Gastrocnemius medialis (tissue), 4 donors: Measurements from ENCODE around the gene TOMM34. TPM values are rescaled to one million over a fixed set of nuclear protein-coding genes. Genes with fewer than 3 reads are reported as not detected.

Experiments
- ATAC-seq, 2 donors: fragments of 150-250 bp; one replicate each; pipeline ENCODE4 v1.9.1; 2016
- DNase-seq, 2 donors: peaks; one replicate each; pipeline ENCODE4 v3.0.0-alpha.2; 2019
- H3K27ac ChIP-seq, 4 donors: fragments of 200-600 bp; sonication (generic); 1 replicate in 1 of 4; 2 replicates in 3 of 4; pipeline ENCODE4 v1.5.1; 2016 to 2018; ENCODE audit warnings: mild to moderate bottlenecking in 2 of 4, moderate library complexity in 1 of 4
- H3K27me3 ChIP-seq, 3 donors: fragments of 200-600 bp; sonication (generic) in 2 of 3; 1 replicate in 1 of 3; 2 replicates in 2 of 3; pipeline versions ENCODE4 v1.5.1 to v1.6.0; 2016 to 2019; ENCODE audit warnings: mild to moderate bottlenecking in 1 of 3, moderate library complexity in 1 of 3
- H3K36me3 ChIP-seq, 2 donors: fragments of 200-600 bp; sonication (generic) in 1 of 2; one replicate each; pipeline ENCODE4 v1.5.1; 2017 to 2018
- H3K4me1 ChIP-seq, 2 donors: fragments of 200-600 bp; sonication (generic) in 1 of 2; one replicate each; pipeline ENCODE4 v1.5.1; 2016 to 2017; ENCODE audit warnings: mild to moderate bottlenecking in 2 of 2
- H3K4me3 ChIP-seq, 4 donors: fragments of 200-600 bp; sonication (generic) in 3 of 4; 1 replicate in 1 of 4; 2 replicates in 3 of 4; pipeline ENCODE4 v1.5.1; 2016 to 2019; ENCODE audit warnings: mild to moderate bottlenecking in 2 of 4
- H3K9me3 ChIP-seq, 3 donors: fragments of 200-600 bp; sonication (generic) in 2 of 3; 1 replicate in 1 of 3; 2 replicates in 2 of 3; pipeline ENCODE4 v1.5.1; 2016 to 2019
- POLR2A ChIP-seq, 2 donors: fragments of 450-650 bp; IDR thresholded peaks; one replicate each; pipeline ENCODE4 v1.6.1; 2017; ENCODE audit warnings: antibody characterized with exemption in 2 of 2, mild to moderate bottlenecking in 2 of 2, moderate library complexity in 2 of 2
- in situ Hi-C, 4 donors: fragments of 200-750 bp; cut with MboI; loops; one replicate each; pipeline versions ENCODE4 v1.15.0 to v1.8.0; 2017; ENCODE audit warnings: low sequenced_read_pairs in 4 of 4
- intact Hi-C: fragments of 100-400 bp; cut with DNase I; formaldehyde crosslinking; loops from one replicate; pipeline ENCODE4 v1.15.1; 2023; ENCODE audit warnings: low total_unique reads
- total RNA-seq, 4 donors: library from RNA; depleted of rRNA; stranded (reverse); fragments of >200 nt; gene quantifications; one replicate each; pipeline versions ENCODE4 v1.1.0 to v1.2.3, GENCODE V29; 2016
- TF ChIP-seq, protein P1 (sequence below), 5 experiments: fragments of 450-650 bp in 3 of 5; fragments of 200-600 bp in 2 of 5; sonication (generic) in 2 of 5; IDR thresholded peaks in 4 of 5; conservative IDR thresholded peaks in 1 of 5; 1 replicate in 4 of 5; 2 replicates in 1 of 5; pipeline ENCODE4 v1.5.1; 2016 to 2019; ENCODE audit warnings: antibody characterized with exemption in 5 of 5, mild to moderate bottlenecking in 3 of 5, moderate library complexity in 3 of 5

The TOMM34 gene
- total RNA-seq, 4 donors from 2014 or later, result 9.8 to 19.2 (median 17.0) TPM

DNA sequence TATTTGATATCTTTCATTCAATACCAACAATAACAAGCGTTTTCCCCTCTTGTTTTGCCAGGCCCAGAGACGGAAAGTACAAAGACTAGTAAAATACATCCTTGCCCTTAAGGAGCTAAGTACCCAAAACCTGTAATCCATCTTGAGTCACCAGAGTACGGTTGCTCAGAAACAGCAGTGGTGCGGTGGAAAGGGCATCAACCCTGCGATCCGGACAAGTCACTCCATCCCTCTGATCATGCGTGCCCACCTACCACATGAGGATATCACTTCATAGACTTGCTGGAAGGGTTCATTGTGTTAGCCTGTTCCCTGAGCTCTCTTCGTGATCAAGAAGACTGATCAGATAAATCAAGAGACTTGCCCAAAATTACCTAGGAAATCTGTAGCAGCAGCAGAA lies 1.9 kb downstream of the TOMM34 start:
- DNase-seq (no peak), ATAC-seq (no peak)
- TF ChIP-seq POLR2A (IDR thresholded peaks at IDR 0.05), result no peak
- TF ChIP-seq, protein P1, sequence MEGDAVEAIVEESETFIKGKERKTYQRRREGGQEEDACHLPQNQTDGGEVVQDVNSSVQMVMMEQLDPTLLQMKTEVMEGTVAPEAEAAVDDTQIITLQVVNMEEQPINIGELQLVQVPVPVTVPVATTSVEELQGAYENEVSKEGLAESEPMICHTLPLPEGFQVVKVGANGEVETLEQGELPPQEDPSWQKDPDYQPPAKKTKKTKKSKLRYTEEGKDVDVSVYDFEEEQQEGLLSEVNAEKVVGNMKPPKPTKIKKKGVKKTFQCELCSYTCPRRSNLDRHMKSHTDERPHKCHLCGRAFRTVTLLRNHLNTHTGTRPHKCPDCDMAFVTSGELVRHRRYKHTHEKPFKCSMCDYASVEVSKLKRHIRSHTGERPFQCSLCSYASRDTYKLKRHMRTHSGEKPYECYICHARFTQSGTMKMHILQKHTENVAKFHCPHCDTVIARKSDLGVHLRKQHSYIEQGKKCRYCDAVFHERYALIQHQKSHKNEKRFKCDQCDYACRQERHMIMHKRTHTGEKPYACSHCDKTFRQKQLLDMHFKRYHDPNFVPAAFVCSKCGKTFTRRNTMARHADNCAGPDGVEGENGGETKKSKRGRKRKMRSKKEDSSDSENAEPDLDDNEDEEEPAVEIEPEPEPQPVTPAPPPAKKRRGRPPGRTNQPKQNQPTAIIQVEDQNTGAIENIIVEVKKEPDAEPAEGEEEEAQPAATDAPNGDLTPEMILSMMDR (IDR thresholded peaks at IDR 0.05 in 4 of 5, conservative IDR thresholded peaks at IDR 0.05 in 1 of 5), result no peak
- H3K9me3 ChIP-seq, result no peaks in the 10 kb centered on the region
- no peak overlapping the region for H3K27ac ChIP-seq
- in situ Hi-C loops, result loop anchor here in 1 of 4 donors (25.0 kb wide), 1 partner anchor 104 kb away; no protein-coding TSS in a partner anchor
- H3K4me1 ChIP-seq, result peaks cover 17 to 20% of the 10 kb centered on the region in 2 donors
- H3K36me3 ChIP-seq, result peaks cover 0 to 31% of the 10 kb centered on the region in 2 donors
- no peak overlapping the region for H3K4me3 ChIP-seq
- H3K27me3 ChIP-seq, result no peaks in the 10 kb centered on the region
- intact Hi-C loops, result no loop called here

DNA sequence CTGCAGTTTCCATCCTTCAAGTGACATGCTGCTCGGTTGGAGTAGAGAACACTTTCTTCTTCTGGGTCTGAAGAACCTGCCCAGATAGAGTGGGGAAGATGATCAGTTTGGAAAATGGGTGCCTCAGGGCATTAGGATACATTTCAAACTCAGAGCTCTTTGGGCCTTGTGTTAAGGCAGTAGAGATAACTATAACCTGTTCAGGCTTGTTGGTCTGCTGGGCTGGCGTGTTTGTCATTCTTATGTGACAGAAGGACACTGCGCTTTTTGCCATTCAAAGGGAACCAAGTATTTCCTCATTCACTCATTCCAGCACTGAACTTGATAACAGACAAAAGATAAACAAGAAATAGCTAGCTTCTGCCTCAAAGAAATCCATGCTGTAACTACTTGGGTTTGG lies 3.8 kb downstream of the TOMM34 start:
- in situ Hi-C loops (loop anchor here in 1 of 4 donors (25.0 kb wide), 1 partner anchor 106 kb away; no protein-coding TSS in a partner anchor), intact Hi-C loops (no loop called here)
- Histone ChIP-seq H3K27ac (no peak overlapping the region), H3K9me3 (no peaks in the 10 kb centered on the region), H3K4me3 (no peak overlapping the region), H3K36me3 (peaks cover 0 to 50% of the 10 kb centered on the region in 2 donors), H3K4me1 (peaks cover 17 to 20% of the 10 kb centered on the region in 2 donors), H3K27me3 (no peaks in the 10 kb centered on the region)
- DNase-seq, result no peak
- ATAC-seq, result no peak
- TF ChIP-seq POLR2A (IDR thresholded peaks at IDR 0.05), result no peak
- TF ChIP-seq, protein P1 (IDR thresholded peaks at IDR 0.05 in 4 of 5, conservative IDR thresholded peaks at IDR 0.05 in 1 of 5), result no peak

DNA sequence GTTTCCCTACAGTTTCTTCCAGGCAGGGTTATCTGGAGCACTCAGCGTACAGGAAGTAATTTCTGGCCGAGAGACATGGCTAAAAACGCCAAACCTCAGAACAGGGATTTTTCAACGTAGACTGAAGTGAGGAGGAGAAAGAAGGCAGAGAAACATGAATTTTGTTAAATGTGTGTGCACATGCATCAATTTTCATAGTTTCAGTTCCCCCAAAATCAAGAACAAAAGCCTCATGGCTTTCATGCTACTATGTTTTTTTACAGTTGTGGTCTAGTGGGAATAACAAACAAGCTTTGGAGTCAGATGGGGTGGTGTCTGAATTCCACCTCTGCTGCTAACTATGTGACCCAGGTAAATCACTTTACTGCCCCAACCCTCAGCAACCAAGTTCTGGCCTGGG lies 4.9 kb downstream of the TOMM34 start:
- Histone ChIP-seq H3K4me3 (no peak overlapping the region), H3K36me3 (peaks cover 0 to 61% of the 10 kb centered on the region in 2 donors), H3K4me1 (peaks cover 10 to 20% of the 10 kb centered on the region in 2 donors), H3K27ac (no peak overlapping the region), H3K27me3 (no peaks in the 10 kb centered on the region), H3K9me3 (no peaks in the 10 kb centered on the region)
- ATAC-seq (no peak), DNase-seq (no peak)
- intact Hi-C loops, result no loop called here
- in situ Hi-C loops, result loop anchor here in 1 of 4 donors (25.0 kb wide), 1 partner anchor 107 kb away; no protein-coding TSS in a partner anchor
- TF ChIP-seq, protein P1 (IDR thresholded peaks at IDR 0.05 in 4 of 5, conservative IDR thresholded peaks at IDR 0.05 in 1 of 5), result no peak
- no peak for TF ChIP-seq POLR2A (IDR thresholded peaks at IDR 0.05)

DNA sequence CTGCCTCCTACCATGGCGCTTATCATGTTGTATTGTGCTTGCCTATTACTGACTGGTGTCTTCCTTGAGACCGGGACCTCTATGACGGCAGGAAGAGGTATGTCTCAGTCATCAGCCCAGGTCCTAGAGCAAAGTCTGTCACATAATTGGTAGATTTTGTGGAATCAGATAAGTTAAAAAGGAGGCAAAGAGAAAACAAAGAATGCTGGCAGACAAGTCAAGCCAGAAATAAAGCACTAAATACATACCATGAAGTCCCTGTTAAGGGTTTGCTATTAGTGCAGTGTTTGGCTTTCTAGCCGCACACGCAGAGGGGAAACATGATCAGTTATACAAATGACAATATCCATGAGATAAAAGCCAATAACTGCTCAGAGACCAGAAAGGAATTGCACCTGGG lies 6.0 kb downstream of the TOMM34 start:
- no peaks in the 10 kb centered on the region for H3K9me3 ChIP-seq
- in situ Hi-C loops (loop anchor here in 1 of 4 donors (25.0 kb wide), 1 partner anchor 108 kb away; no protein-coding TSS in a partner anchor), intact Hi-C loops (no loop called here)
- DNase-seq, result no peak
- H3K27me3 ChIP-seq, result no peaks in the 10 kb centered on the region
- peaks cover 7 to 12% of the 10 kb centered on the region in 2 donors for H3K4me1 ChIP-seq
- no peak for TF ChIP-seq POLR2A (IDR thresholded peaks at IDR 0.05)
- TF ChIP-seq, protein P1 (IDR thresholded peaks at IDR 0.05 in 4 of 5, conservative IDR thresholded peaks at IDR 0.05 in 1 of 5), result no peak
- ATAC-seq, result no peak
- peaks cover 0 to 68% of the 10 kb centered on the region in 2 donors for H3K36me3 ChIP-seq
- no peak overlapping the region for H3K27ac ChIP-seq
- no peak overlapping the region for H3K4me3 ChIP-seq

DNA sequence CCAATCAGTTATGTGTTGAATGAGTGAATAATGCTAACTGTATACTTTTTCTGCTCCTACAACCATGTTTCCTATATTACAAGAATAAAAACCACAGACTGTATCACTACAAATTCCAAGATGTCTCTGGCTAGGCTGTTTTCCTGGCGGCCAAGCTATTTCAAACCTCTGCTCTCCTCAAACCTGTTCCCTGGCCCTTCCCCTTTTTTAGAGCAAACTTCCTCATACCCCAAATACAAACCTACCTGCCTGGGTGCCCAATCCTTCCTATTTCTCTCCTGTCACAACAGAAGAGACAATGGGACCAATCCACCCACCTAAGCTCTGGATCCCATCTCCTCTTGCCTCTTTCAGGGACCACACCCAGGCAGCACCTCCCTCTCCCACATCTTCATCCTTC lies 7.5 kb downstream of the TOMM34 start:
- H3K36me3 ChIP-seq, result peaks cover 0 to 79% of the 10 kb centered on the region in 2 donors
- no peaks in the 10 kb centered on the region for H3K27me3 ChIP-seq
- DNase-seq, result no peak
- TF ChIP-seq POLR2A (IDR thresholded peaks at IDR 0.05), result no peak
- TF ChIP-seq, protein P1 (IDR thresholded peaks at IDR 0.05 in 4 of 5, conservative IDR thresholded peaks at IDR 0.05 in 1 of 5), result no peak
- H3K4me1 ChIP-seq, result peaks cover 0 to 2% of the 10 kb centered on the region in 2 donors
- no peak overlapping the region for H3K27ac ChIP-seq
- in situ Hi-C loops (loop anchor here in 1 of 4 donors (25.0 kb wide), 1 partner anchor 110 kb away; no protein-coding TSS in a partner anchor), intact Hi-C loops (no loop called here)
- no peaks in the 10 kb centered on the region for H3K9me3 ChIP-seq
- ATAC-seq, result no peak
- no peak overlapping the region for H3K4me3 ChIP-seq
